HG03095 (cell line): Measurements from ENCODE around the gene IDH2.
A peak's percentile ranks its signal among the peaks of the same experiment; 100 is the strongest.
"Not testable (repeated sequence)": the region's sequence is repeated elsewhere in the genome, so short reads cannot be mapped to it uniquely, and the experiment has no call there.

Experiments used
- ATAC-seq: cut with Tn5 transposase; IDR thresholded peaks from one replicate; pipeline ENCODE4 v1.9.1; 2021; ENCODE audit warnings: moderate library complexity; ENCODE audit not compliant: unreplicated experiment

IDH2 gene

DNA sequence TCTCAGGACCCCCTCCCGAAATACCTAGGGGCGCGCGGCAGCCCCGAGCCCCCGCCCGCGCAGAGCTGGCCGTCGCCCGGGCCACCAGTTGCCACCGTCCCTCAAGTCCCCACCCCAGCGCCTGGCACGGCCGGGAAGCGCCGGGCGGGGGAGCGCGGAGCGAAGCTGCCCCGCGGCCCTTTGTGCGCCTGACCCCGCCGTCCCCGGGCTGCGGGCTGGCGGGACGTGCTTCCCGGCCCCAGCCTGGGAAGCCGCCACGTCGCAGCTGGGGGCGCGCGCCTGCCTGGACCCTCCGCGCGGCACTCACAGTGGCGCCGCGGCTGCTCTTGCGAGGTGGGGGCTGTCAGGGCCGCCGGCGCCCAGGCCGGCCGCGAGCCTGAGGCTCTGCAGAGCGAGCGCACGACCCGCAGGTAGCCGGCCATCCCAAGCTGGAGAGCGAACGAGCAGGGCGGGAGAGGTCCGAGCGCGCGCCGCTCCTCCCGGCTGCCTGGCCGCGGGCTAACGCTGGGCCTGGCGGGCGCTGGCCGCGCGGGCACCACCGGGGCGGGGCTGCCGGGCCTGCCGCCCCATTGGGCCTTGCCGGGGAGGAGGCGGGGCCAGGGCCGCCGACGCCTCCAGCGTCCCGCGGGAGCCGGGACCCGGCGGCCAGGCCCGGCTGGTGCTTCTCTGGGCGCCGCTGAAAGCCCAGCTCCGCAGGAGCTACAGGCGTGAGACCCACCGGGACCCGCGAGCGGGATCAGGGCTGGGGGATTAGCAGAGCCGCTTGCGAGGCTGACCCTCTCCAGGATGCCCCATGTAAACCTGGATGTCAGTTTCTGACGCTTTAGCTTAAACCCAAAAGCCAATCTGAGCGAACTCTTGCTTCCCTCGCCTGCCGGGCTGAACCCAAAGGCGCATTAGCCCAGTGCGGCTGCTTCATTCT is at the start of gene IDH2:
Gene IDH2, minus strand, starts transcription at position 500 of the 922 bp plus-strand sequence. Its CDS starts 78 bp downstream, at position 422.
- ATAC-seq = peak; percentile 60

DNA sequence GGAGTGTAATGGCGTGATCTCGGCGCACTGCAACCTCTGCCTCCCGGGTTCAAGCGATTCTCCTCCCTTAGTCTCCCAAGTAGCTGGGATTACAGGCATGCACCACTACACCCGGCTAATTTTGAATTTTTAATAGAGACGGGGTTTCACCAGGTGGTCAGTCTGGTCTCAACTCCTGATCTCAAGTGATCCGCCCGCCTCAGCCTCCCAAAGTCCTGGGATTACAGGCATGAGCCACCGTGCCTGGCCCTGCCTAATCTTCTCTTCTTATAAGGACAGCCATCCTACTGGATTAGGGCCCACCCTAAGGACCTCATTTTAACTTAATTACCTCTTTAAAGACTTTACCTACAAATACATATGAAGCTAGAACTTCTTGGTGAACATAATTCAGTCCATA is 48.3 kb upstream of the IDH2 start:
- not testable (repeated sequence) for ATAC-seq

GRCh38 chr15:90149609-90150340 is 47.5 kb upstream of the IDH2 start:
- no peak for ATAC-seq

GRCh38 chr15:90146198-90146761 is 44.0 kb upstream of the IDH2 start:
- not testable (repeated sequence) for ATAC-seq

DNA sequence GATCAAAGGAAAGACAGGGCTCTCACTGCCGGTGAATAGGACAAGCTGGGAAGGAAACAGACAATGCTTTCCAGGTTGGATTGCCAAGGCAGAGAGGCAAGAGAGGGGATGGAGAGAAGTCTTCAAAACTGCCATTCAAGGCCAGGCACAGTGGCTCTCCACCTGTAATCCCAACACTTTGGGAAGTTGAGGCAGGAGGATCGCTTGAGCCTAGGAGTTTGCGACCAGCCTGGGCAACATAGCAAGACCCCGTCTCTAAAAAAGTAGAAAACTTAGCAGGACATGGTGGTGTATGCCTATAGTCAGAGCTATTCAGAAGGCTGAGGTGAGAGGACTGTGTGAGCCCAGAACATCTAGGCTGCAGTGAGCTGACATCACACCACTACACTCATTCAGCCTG is 43.5 kb upstream of the IDH2 start:
- no peak for ATAC-seq

GRCh38 chr15:90145259-90145658 is 43.0 kb upstream of the IDH2 start:
- ATAC-seq = no peak

DNA sequence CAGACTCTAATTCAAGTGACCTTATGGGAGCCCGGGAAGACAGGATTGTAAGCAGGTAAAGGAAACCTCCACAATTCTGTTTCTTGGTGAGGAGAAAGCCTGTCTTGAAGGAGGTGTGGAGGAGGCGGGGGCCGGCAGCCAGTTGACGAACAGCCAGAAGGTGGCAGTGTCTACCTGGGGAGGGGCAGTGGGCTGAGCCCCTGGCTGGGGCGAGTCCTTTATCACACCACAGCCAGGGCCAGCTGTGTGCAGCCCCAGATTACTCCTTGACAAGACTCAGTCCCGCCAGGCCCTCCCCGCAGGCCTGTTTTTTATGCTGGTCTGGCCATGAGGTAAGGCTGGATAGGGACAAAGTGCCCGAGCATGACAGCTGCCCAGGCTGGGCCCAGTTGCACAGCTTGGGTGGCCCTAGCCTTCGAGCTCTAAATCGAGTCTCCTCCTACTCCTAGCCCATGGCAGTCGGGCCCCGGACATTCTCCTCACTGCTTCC is 40.9 kb upstream of the IDH2 start:
- ATAC-seq = peak; percentile 67

GRCh38 chr15:90142216-90143165 is 40.2 kb upstream of the IDH2 start:
- ATAC-seq = no peak

GRCh38 chr15:90141646-90142045 is 39.4 kb upstream of the IDH2 start:
- ATAC-seq = no peak

- not testable (repeated sequence) for ATAC-seq
Observed at GRCh38 chr15:90139549-90139948, 37.3 kb upstream of the IDH2 start.

DNA sequence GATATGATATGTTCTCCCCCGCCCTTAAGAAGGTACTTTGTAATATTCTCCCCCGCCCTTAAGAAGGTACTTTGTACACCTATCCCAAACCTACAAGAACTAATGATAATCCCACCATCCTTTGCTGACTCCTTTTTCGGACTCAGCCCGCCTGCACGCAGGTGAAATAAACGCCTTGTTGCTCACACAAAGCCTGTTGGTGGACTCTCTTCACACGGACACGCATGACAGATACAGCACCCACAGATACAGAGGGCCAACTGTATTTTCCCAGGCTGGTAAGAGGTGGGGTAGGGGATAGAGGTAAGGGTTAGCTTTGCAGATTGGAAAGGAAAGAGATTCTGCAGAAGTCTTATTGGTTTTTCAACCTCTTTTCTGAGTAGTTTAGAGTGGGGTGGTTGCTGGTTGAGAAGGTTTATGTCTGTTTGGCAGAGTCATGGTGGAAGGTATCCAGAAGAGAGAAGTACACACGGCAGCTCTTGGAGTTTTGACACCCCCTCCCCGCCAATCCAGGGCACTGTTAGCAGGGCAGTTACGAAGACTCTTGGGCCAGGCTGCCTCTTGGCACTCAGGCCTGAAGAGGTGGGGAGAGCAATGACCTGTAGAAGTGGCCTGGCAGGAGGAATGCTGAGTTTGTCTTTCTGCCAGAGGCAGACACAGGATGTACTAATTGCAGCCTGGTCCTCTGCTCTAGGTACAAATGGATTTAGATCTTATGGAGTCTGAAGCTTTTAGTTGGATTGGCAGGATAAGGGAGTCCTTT is 36.0 kb upstream of the IDH2 start:
- no peak for ATAC-seq

DNA sequence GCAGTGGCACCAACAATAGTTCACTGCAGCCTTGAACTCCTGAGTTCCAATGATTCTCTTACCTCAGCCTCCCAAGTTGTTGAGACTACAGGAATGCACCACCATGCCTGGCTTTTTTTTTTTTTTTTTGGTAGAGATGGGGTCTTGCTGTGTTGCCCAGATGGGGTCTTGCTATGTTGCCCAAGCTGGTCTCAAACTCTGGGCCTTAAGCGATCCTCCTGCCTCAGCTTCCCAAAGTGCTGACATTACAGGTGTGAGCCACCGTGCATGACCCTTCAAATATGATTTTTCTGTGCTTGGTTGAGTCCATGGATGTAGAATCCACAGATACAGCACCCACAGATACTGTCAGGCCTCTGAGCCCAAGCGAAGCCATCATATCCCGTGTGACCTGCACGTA is 30.2 kb upstream of the IDH2 start:
- no peak for ATAC-seq

DNA sequence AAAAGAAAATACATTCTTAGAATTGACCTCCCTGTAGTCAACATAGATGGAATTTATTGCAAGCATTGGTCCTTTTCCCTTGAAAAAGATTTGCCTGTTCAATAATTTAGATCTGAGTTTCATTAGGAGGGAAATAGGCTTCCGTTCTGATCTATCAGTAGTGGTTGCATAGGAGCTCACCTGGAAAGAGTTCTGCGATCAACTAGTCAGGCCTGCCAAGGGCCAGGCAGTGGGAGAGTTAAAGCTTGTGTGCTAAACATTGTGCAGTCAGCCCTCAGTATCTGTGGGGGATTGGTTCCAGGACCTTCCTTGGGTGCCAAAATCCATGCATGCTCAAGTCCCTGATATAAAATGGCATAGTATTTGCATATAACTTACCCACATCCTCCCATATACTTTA is 29.6 kb upstream of the IDH2 start:
- ATAC-seq = no peak

GRCh38 chr15:90130291-90130690 is 28.0 kb upstream of the IDH2 start:
- no peak for ATAC-seq

DNA sequence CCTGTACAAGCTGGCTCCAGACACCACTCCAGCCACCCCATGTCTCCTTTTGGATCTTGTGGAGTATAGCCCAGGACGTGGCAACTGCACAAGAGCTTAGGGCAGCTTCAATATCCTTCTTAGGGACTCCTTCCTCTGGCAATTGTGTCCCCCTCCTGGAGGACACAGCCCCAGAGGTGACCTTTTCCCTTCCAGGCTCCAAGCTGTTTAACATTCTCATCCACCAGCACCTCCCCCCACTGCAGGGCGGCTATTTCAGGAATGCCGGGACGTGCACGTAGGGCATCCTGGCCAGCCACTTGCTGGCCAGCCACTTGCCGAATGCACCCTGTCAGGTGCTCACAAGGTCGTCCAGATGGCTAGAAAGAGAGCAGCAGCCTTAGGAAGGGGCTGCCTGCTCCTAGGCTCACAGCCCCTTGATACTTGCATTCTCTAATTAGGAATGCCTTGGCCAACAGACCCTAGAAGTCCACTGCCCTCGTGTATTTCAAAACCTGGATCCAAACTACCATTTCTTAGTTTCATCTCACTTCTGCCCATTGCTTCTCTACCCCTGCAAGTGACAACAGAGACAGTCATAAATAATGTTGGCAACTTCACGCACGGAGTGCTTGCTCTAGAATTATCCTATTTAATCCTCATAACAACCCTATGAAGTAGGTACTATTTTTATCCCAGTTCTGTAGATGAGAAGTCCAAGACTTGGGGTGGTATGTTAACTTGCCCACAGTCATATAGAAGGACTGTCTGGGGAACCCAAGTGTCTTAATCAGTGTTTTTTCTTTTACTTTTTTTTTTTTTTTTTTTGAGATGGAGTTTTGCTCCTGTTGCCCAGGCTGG is 24.5 kb upstream of the IDH2 start:
- ATAC-seq = no peak

DNA sequence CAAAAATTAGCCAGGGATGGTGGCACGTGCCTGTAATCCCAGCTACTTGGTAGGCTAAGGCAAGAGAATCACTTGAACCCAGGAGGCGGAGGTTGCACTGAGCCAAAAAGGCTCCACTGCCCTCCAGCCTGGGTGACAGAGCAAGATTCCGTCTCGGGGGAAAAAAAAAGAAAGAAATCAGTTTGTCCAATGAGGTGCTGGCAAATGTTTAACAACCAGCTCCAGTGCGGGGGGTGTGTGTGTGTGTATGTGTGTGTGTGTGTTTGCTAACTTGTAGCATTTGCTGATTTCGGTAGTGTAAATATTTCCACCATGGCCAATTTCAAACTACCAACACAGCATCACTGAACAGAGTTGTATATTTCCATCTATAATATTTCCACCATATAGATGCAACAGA is 23.8 kb upstream of the IDH2 start:
- no peak for ATAC-seq

- ATAC-seq = no peak
Observed at GRCh38 chr15:90124507-90124906, 22.2 kb upstream of the IDH2 start.

DNA sequence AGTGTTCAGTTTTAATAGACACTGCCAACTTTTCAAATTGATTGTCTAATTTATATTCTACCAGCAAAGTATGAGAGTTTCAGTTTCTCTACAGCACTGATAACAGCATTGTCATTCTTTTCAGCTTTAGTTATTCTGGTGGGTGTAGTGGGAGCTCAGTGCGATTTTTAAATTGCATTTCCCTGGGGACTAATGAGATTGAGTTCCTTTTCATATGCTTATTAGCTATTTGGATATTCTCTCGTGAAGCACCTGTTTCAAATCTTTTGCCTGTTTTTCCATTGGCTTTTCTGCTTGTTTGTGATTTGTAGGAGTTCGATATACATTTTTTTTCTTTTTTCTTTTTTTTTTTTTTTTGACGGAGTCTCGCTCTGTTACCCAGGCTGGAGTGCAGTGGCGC is 18.8 kb upstream of the IDH2 start:
- ATAC-seq = no peak

- no peak for ATAC-seq
Observed at GRCh38 chr15:90119367-90119766, 17.1 kb upstream of the IDH2 start.
